Activated naive CD4-positive, alpha-beta T cell treated with Interleukin-2 at 50 U/mL for 16 hours (primary cell): ENCODE data around the gene PALLD.
A peak's percentile ranks its signal among the peaks of the same experiment; 100 is the strongest.

Experiments
- DNase-seq: peaks from one replicate; pipeline ENCODE4 v3.0.0-alpha.2; 2020

PALLD gene

GRCh38 chr4:168859888-168860694 lies 363.2 kb downstream of the PALLD start:
- DNase-seq = no peak

GRCh38 chr4:168860827-168861226 lies 364.0 kb downstream of the PALLD start:
- DNase-seq = no peak

GRCh38 chr4:168863719-168864647 lies 367.1 kb downstream of the PALLD start:
- no peak for DNase-seq

GRCh38 chr4:168864821-168865541 lies 368.1 kb downstream of the PALLD start:
- no peak for DNase-seq

GRCh38 chr4:168865854-168866253 lies 369.0 kb downstream of the PALLD start:
- DNase-seq = no peak

GRCh38 chr4:168866635-168867034 lies 369.8 kb downstream of the PALLD start:
- DNase-seq = no peak

GRCh38 chr4:168867128-168867527 lies 370.3 kb downstream of the PALLD start:
- DNase-seq = no peak

GRCh38 chr4:168868044-168868781 lies 371.4 kb downstream of the PALLD start:
- DNase-seq = no peak

GRCh38 chr4:168868802-168869201 lies 371.9 kb downstream of the PALLD start:
- no peak for DNase-seq

GRCh38 chr4:168870004-168870403 lies 373.2 kb downstream of the PALLD start:
- DNase-seq = no peak

GRCh38 chr4:168871632-168872031 lies 374.8 kb downstream of the PALLD start:
- no peak for DNase-seq

GRCh38 chr4:168874083-168874482 lies 377.2 kb downstream of the PALLD start:
- no peak for DNase-seq

- DNase-seq = no peak
Observed at GRCh38 chr4:168876106-168876505, 379.3 kb downstream of the PALLD start.

GRCh38 chr4:168877511-168878491 lies 380.9 kb downstream of the PALLD start:
- peak; percentile 4 for DNase-seq

GRCh38 chr4:168878623-168879022 lies 381.8 kb downstream of the PALLD start:
- no peak for DNase-seq

GRCh38 chr4:168879188-168879587 lies 382.3 kb downstream of the PALLD start:
- DNase-seq = no peak

GRCh38 chr4:168880072-168880675 lies 383.3 kb downstream of the PALLD start:
- no peak for DNase-seq

- DNase-seq = no peak
Observed at GRCh38 chr4:168880811-168881595, 384.2 kb downstream of the PALLD start.

- no peak for DNase-seq
Observed at GRCh38 chr4:168881781-168882420, 385.0 kb downstream of the PALLD start.
